GM12892 (cell line): ENCODE data around the gene CPPED1.

Source experiments
- DNase-seq: peaks from one replicate; pipeline ENCODE4 v3.0.0; 2011; ENCODE audit not compliant: insufficient read length
- FAIRE-seq: peaks from 2 replicates; lab custom pipeline; 2011; peaks lifted over from hg19 to GRCh38; lab: Jason Lieb, UNC
- POLR2A ChIP-seq: IDR thresholded peaks from 2 replicates; pipeline ENCODE4 v1.6.1; 2011; ENCODE audit warnings: low read depth, low read length, control low read depth
- POLR2AphosphoS5 ChIP-seq: IDR thresholded peaks from 2 replicates; pipeline ENCODE4 v1.6.1; 2011; ENCODE audit warnings: low read depth, low read length, control low read depth
- TAF1 ChIP-seq: IDR thresholded peaks from 2 replicates; pipeline ENCODE4 v1.6.1; 2011; ENCODE audit warnings: low read depth, mild to moderate bottlenecking, control low read depth, low read length, borderline replicate concordance

Gene CPPED1

DNA sequence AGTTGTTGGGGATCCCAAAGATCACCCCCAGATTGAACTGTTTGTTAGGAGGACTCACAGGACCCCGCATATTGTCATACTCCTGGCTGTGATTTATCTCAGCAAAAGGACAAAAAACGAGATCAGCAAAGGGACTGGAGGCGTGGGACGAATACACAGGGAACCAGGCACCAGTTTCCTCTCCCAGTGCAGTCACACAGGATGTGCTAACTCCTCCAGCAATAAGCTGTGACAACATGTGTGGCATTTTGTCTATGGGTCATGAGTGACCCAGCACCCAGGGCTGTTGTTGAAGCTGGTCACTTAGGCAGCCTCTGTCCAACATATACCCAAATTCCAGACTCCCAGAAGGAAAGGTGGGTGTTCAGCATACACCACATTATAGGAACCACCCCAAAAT is 60.9 kb downstream of the CPPED1 start:
- no peak for FAIRE-seq
- no peak for DNase-seq
- TF ChIP-seq POLR2A (no peak), TAF1 (no peak), POLR2AphosphoS5 (no peak)

DNA sequence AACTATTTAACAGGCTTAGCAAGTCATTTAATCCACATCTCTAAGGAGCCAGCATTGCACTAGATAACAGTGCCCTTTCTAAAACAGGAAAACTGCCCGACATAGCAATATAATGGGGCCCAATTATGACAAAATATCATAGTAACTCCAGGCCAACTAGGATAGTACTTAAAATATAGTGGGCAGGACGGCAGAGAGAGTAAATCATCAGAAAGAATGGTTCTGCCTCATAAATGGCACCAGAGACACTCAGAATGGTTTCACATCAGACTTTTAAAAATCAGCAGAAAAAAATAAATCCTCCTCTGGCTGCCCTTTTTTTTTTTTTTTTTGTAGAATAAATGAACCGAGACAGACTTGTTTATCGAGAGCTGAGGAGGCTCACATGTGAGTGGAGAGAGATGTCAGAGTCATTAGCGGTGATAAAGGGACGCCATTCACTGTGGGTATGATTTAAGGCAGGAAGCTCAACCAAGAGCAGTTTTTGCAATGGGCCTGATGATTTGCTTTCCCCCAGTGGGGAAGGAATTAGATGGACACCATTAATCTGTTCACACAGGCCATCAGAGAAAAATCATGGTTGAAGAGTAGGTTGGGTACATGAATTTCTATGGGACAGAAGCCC is 62.6 kb downstream of the CPPED1 start:
- DNase-seq (no peak), FAIRE-seq (no peak)
- TF ChIP-seq TAF1 = no peak
- no peak for TF ChIP-seq POLR2A
- TF ChIP-seq POLR2AphosphoS5 = no peak

DNA sequence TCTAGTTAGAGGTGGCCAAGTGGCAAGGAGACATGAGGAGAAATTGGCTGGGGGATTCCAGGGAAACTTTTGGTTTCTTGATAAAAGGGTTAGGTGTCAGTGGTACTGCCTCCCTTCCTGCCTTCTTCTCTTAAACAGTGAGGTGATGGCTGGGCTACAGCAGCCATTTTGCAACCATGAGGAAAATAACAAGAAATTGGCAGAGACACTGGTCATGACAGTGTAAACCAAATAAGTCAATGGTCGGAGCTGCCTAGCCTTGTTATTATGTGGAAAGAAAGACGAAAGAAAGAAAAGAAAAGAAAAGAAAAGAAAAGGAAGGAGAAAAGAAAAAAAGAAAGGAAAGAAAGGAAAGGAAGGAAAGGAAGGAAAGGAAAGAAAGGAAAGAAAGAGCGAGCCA is 63.9 kb downstream of the CPPED1 start:
- FAIRE-seq = no peak

DNA sequence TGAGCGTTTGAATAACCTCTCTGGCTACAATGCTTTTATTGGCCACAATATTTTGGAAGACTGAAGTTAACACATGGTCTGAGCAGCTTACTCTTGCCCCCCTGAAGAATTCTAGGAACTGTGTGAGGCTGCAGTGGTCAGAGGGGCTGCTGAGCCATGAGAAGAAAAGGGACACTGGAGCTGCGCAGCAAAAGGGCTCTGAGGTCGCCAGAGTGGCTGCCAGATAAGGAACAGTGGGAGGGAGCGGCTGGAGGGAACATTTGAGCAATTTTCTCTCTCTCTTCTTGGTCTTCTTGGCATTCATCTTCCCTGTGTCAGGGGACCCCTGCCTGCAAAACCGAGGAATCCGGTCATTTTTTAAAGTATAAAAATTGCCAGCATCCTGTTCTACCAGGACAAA is 66.1 kb downstream of the CPPED1 start:
- TF ChIP-seq POLR2AphosphoS5 (no peak), POLR2A (no peak), TAF1 (no peak)
- DNase-seq (no peak), FAIRE-seq (no peak)

More for the DNA sequence above, 63.9 kb downstream of the CPPED1 start:
- no peak for DNase-seq
- TF ChIP-seq POLR2AphosphoS5 (no peak), POLR2A (no peak), TAF1 (no peak)

DNA sequence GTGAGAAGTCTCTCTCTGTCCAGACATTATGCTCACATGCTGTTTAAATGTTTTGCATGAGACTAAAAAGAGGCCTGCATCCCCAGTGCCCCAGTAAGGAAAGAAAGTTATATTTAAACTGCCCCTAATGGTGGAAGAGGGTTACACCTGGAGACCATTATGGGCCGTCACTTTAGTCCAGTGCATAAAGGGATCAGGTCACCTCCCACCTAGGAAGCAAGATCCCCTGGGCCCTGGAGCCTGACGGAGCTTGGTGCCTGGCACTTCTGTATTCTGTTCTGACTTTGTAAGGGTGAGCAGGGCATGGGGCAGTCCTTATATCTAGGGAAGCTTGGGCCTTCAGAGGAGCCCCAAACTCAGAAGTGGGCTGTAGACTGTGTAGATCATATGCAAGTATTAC is 67.9 kb downstream of the CPPED1 start:
- FAIRE-seq (no peak), DNase-seq (no peak)
- TF ChIP-seq TAF1 (no peak), POLR2AphosphoS5 (no peak), POLR2A (no peak)

DNA sequence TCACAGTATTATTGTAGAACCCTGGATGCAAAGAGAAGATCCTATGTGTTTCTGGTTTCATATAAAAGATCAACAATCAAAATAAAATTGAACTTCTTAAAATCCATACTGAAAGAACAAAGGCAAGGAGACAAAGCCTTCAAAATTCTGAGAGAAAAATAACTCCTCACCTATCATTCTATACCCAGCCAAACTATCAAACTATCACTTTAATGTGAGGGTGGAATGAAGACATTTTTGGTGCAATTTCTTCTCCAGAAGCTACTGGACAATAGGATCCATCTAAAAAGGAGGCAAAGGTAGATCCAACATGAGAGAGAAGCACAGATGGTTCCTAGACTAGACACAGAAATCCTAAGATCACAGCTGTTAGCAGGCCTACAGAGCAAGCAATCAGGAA is 71.1 kb downstream of the CPPED1 start:
- DNase-seq = no peak
- TF ChIP-seq POLR2AphosphoS5 (no peak), TAF1 (no peak), POLR2A (no peak)
- FAIRE-seq = no peak

DNA sequence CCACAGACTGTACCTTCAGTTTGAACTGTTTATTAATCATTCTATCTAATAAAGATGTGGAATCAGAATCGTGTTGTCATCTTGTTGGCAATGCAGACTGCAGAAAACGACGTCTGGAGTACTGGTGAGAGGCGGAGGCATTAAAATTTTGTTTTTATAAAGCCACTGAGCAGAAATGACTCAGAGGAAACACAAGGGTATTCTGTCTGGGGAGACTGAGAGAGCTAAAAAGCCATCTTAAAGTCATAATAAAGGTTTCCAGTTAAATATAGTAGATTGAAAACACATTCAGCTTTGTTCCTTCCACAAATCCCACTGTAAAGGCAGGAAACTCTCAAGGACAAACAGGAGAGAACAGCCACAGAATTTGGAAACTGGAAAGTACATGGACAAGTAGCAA is 74.2 kb downstream of the CPPED1 start:
- FAIRE-seq (no peak), DNase-seq (no peak)
- TF ChIP-seq POLR2A = no peak

DNA sequence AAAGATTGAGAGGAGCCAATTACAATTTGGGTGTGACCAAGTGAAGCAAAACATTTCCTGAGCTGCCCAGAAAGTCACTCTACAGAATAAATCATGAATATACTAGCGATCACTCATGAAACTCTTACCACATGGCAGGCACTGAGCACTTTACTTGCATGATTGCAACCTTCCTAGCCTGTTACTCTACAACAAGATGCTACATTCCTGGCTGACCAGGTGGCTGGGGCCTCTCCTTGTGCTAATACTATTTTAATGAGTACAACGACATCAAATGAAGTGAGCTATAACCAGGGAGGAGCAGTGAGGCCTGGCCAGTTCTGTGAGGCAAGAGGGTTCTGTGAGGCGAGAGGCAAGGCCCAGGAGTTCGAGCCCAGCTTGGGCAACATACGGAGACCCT is 75.2 kb downstream of the CPPED1 start:
- FAIRE-seq (no peak), DNase-seq (no peak)
- TF ChIP-seq POLR2A = no peak
- TF ChIP-seq POLR2AphosphoS5 = no peak
- no peak for TF ChIP-seq TAF1

DNA sequence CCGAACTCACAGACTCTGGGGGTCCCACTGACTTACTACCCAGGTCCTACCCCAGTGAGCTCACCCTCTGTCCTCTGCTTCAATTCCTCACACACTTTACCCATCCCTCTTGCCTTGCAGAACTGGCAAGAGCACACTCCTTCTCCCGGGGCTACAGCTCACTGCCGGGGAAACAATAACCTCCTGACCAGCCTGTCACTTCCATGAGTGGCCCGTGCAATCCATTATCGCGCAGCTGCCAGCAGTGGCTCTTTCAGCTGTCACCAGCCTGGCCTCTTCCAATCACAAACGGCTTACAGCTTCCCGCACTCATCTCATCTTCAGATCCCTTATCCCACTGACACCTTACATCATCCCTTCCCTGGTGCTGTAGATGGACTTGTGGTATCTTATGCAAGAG is 79.5 kb downstream of the CPPED1 start:
- TF ChIP-seq TAF1 (no peak), POLR2A (no peak), POLR2AphosphoS5 (no peak)
- FAIRE-seq (no peak), DNase-seq (no peak)

DNA sequence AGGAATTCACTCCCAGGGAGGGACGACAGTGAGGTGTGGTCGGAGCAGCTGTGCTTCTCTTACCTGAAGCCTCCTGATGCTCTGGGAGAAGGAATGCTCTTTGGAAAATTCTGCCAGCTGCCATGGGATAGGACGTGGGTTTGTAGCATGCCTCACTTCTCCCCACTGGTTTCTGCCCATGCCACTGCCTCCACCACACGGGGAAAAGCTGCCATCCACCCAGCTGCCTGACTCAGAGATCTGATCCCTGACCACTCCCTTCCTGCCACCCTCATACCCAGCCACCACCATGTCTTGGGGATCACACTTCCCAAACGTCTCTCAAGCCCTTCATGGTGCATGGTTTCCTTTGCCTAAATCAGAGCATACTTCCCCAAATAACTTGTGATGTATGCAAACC is 80.0 kb downstream of the CPPED1 start:
- FAIRE-seq = no peak
- DNase-seq = no peak
- TF ChIP-seq POLR2A (no peak), TAF1 (no peak), POLR2AphosphoS5 (no peak)

DNA sequence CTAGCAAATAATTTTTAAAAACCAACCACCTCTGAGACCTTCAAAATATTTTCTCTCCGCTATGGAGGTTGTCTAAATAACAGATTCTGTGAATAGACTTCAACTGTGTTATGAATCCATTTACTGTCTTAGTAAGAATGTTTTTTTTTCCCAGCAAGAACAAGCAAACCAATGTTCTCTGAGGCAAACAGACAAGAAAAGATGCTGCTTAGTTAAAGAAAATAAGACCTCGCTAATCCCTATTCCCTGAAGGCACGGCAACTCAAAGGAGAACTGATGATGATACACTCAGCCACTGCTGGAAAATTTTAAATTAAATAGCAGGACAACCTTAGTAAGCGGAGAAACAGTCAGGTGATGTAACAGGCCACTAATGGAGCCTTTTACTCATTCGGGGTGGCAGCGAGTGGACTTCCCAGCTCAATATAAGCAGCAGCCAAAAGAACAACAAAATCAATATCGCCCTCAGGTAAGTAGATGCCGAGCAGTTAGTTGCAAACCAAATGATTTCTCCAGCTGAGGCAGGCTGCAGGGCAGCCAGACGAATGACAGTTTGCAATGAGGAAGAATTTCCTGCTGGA is 81.8 kb downstream of the CPPED1 start:
- DNase-seq (no peak), FAIRE-seq (no peak)
- TF ChIP-seq POLR2AphosphoS5 (no peak), POLR2A (no peak), TAF1 (no peak)

DNA sequence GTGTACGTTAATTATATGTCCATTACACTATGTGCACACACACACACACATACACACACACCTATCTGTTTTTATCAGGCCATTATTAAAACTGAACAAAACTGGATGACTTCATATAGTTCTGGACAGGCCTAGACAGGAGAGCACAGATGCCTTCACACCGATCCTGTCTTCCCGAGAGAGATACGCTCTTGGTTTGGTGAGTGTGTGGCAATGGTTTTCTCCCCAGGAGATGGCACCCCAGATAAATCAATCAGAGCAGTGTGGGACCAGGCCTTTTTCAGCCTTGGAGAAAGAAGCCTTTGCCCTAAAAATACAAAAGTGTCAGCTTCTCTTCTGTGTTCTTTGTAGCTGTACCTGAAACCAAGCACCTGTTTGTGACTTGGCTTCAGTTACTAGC is 83.7 kb downstream of the CPPED1 start:
- FAIRE-seq = no peak
- TF ChIP-seq POLR2A (no peak), TAF1 (no peak), POLR2AphosphoS5 (no peak)
- no peak for DNase-seq
